B cell (primary cell): ENCODE results near the gene TMEM150A. TPM values are rescaled to one million over a fixed set of nuclear protein-coding genes. Genes with fewer than 3 reads are reported as not detected.

Experiments
- ATAC-seq: fragments of 200-7000 bp; cut with Tn5 transposase; one replicate; pipeline ENCODE4 v1.10.0; 2021; ENCODE audit warnings: low read depth, mild to moderate bottlenecking, moderate number of reproducible peaks, moderate library complexity
- CTCF ChIA-PET: fragments of 350-600 bp; sonication (Branson Sonifier 250); formaldehyde crosslinking; loops from one replicate; lab custom pipeline; 2021; ENCODE audit warnings: antibody characterized with exemption, inconsistent platforms; lab: Charles Lee
- POLR2A ChIA-PET: fragments of 350-600 bp; sonication (Branson Sonifier 250); formaldehyde crosslinking; loops from one replicate; lab custom pipeline; 2021; ENCODE audit warnings: antibody characterized with exemption; lab: Charles Lee
- DNase-seq: peaks from one replicate; pipeline ENCODE4 v3.0.0; 2013
- H2AFZ ChIP-seq: 2 replicates; pipeline ENCODE4 v1.6.1; 2012; ENCODE audit warnings: mild to moderate bottlenecking, low read depth, low read length; ENCODE audit not compliant: insufficient read depth, poor library complexity, severe bottlenecking
- H3K27ac ChIP-seq, 2 donors: 1 replicate in 1 of 2; 2 replicates in 1 of 2; pipeline ENCODE4 v1.5.1; 2012 to 2013; ENCODE audit warnings: low read length in 2 of 2, mild to moderate bottlenecking in 2 of 2, moderate library complexity in 1 of 2
- H3K27me3 ChIP-seq, 4 experiments: fragments of 200-600 bp in 1 of 4; sonication (generic) in 1 of 4; replicated peaks in 1 of 4; 1 replicate in 2 of 4; 2 replicates in 2 of 4; pipeline versions ENCODE4 v1.6.1 to v1.7.0; 2013 to 2016; ENCODE audit warnings: low read length in 3 of 4, mild to moderate bottlenecking in 2 of 4, mixed read lengths in 1 of 4, moderate library complexity in 1 of 4; ENCODE audit not compliant: insufficient read depth in 4 of 4, control insufficient read depth in 3 of 4; ENCODE audit errors: control extremely low read depth in 1 of 4
- H3K36me3 ChIP-seq, 2 experiments: replicated peaks in 1 of 2; 1 replicate in 1 of 2; 2 replicates in 1 of 2; pipeline versions ENCODE4 v1.6.1 to v1.7.1; 2013; ENCODE audit warnings: low read length in 1 of 2; ENCODE audit not compliant: insufficient read depth in 2 of 2, control insufficient read depth in 1 of 2; ENCODE audit errors: control extremely low read depth in 1 of 2, extremely low read depth in 1 of 2
- H3K4me1 ChIP-seq, 2 donors: fragments of 200-600 bp in 1 of 2; sonication (generic) in 1 of 2; 1 replicate in 1 of 2; 2 replicates in 1 of 2; pipeline versions ENCODE4 v1.5.1 to v1.6.1; 2013 to 2017; ENCODE audit warnings: low read length in 2 of 2; ENCODE audit not compliant: control insufficient read depth in 2 of 2, insufficient read depth in 2 of 2
- H3K4me2 ChIP-seq: replicated peaks from 2 replicates; pipeline ENCODE3; 2012; ENCODE audit warnings: mild to moderate bottlenecking, low read depth, low read length; ENCODE audit not compliant: poor library complexity, severe bottlenecking
- H3K4me3 ChIP-seq, 5 experiments: fragments of 200-600 bp in 1 of 5; sonication (generic) in 1 of 5; 1 replicate in 3 of 5; 2 replicates in 2 of 5; pipeline versions ENCODE4 v1.5.1 to v1.7.0; 2011 to 2016; ENCODE audit warnings: low read length in 4 of 5, mild to moderate bottlenecking in 4 of 5, low read depth in 2 of 5, control low read depth in 1 of 5, moderate library complexity in 1 of 5; ENCODE audit not compliant: insufficient read depth in 1 of 5; ENCODE audit errors: control extremely low read depth in 1 of 5, extremely low read depth in 1 of 5
- H3K79me2 ChIP-seq: fragments of 200-600 bp; sonication (generic); one replicate; pipeline ENCODE4 v1.6.0; 2016; ENCODE audit warnings: low read length; ENCODE audit not compliant: control insufficient read depth, insufficient read depth
- H3K9ac ChIP-seq: fragments of 200-600 bp; sonication (generic); 2 replicates; pipeline ENCODE4 v1.6.1; 2017; ENCODE audit warnings: mild to moderate bottlenecking, low read length, moderate library complexity
- H3K9me3 ChIP-seq, 3 donors: one replicate each; pipeline versions ENCODE4 v1.6.1 to v1.7.1; 2013; ENCODE audit warnings: low read length in 2 of 3; ENCODE audit not compliant: control insufficient read depth in 2 of 3, insufficient read depth in 1 of 3; ENCODE audit errors: control extremely low read depth in 1 of 3
- H4K20me1 ChIP-seq: 2 replicates; pipeline ENCODE4 v1.6.0; 2012; ENCODE audit warnings: mild to moderate bottlenecking, low read length; ENCODE audit not compliant: insufficient read depth, control insufficient read depth, poor library complexity, severe bottlenecking
- H3K27ac Mint-ChIP-seq: one replicate; pipeline ENCODE4 v1.8.0; 2021; ENCODE audit warnings: mixed read lengths
- H3K27me3 Mint-ChIP-seq: one replicate; pipeline ENCODE4 v1.8.0; 2021; ENCODE audit warnings: mixed read lengths
- H3K4me1 Mint-ChIP-seq: one replicate; pipeline ENCODE4 v1.8.0; 2021; ENCODE audit warnings: mixed read lengths
- H3K4me3 Mint-ChIP-seq: one replicate; pipeline ENCODE4 v1.8.0; 2021; ENCODE audit warnings: mixed read lengths
- H3K9me3 Mint-ChIP-seq: one replicate; pipeline ENCODE4 v1.8.0; 2022; ENCODE audit warnings: mixed read lengths; ENCODE audit not compliant: insufficient read depth
- CTCF ChIP-seq: fragments of 200-600 bp; IDR thresholded peaks from one replicate; pipeline ENCODE4 v1.8.0; 2022; ENCODE audit warnings: antibody characterized with exemption, mild to moderate bottlenecking
- EZH2 ChIP-seq: IDR thresholded peaks from 2 replicates; pipeline ENCODE4 v1.6.1; 2012; ENCODE audit warnings: borderline replicate concordance, low read depth, mild to moderate bottlenecking, moderate library complexity, low read length; ENCODE audit not compliant: insufficient read depth, poor library complexity, severe bottlenecking
- WGBS: methylation state at CpG from one replicate; pipeline ENCODE4 v1.1.5; 2013; ENCODE audit warnings: missing lambda C conversion rate; ENCODE audit not compliant: insufficient coverage; 5-methylcytosine and 5-hydroxymethylcytosine counted together
- intact Hi-C: fragments of 100-400 bp; cut with micrococcal nuclease; formaldehyde crosslinking; loops from one replicate; pipeline ENCODE4 v1.10.0; 2022
- polyA plus RNA-seq: library from polyadenylated mRNA; depleted of rRNA; stranded (reverse); fragments of >200 nt; gene quantifications from 2 replicates; pipeline ENCODE4 v1.2.3, GENCODE V29; 2012
- total RNA-seq, 2 donors: library from RNA; stranded (reverse); fragments of 120-200 nt in 1 of 2; gene quantifications; 1 replicate in 1 of 2; 2 replicates in 1 of 2; pipeline versions ENCODE4 v1.2.3 to v1.2.4, GENCODE V29; 2013 to 2022

The TMEM150A gene
- total and polyA plus RNA-seq, 2 donors (not counting 1 experiment from before 2014, with no cell fraction given): 23.0 to 26.4 TPM

GRCh38 chr2:85577386-85578242 is 24.9 kb downstream of the TMEM150A start, which contains the start of gene VAMP8:
Gene VAMP8 (plus strand): TSS chr2:85577586. CDS start chr2:85577647, 61 bp downstream.
- ATAC-seq (peak; percentile 67), DNase-seq (peak; percentile 68)
- WGBS: 2% methylated on average over 16 of the region's 19 CpGs
- Histone ChIP-seq H3K4me3 (peak within 1 kb of the TSS; percentile 50 to 97 (median 70)), H2AFZ (peak within 1 kb of the TSS; percentile 87), H3K4me2 (peak within 1 kb of the TSS; percentile 96), H3K27ac (peak within 1 kb of the TSS; percentile 70 to 87), H3K27me3 (no peaks in the 10 kb centered on the region), H3K4me1 (peaks cover 20 to 36% of the 10 kb centered on the region in 2 donors), H3K9me3 (no peaks in the 10 kb centered on the region), H3K36me3 (peaks cover 0 to 22% of the 10 kb centered on the region in 2 experiments), H4K20me1 (peaks cover 7% of the 10 kb centered on the region), H3K79me2 (peaks cover 37% of the 10 kb centered on the region), H3K9ac (peak within 1 kb of the TSS; percentile 91)
- Mint-ChIP-seq H3K4me1 (peaks cover 37% of the 10 kb centered on the region), H3K4me3 (peak within 1 kb of the TSS; percentile 93), H3K27me3 (no peaks in the 10 kb centered on the region), H3K27ac (peak within 1 kb of the TSS; percentile 96), H3K9me3 (no peaks in the 10 kb centered on the region)
- no peak for TF ChIP-seq EZH2
- TF ChIP-seq CTCF: no peak
- ChIA-PET POLR2A (interaction anchor here (0.6 to 2.1 kb wide), 6 partner anchors 10 to 219 kb away, joined by 3 to 13 read pairs (median 4); partner anchors contain the start of gene RNF181), CTCF (interaction anchor here (0.5 to 1.4 kb wide), 4 partner anchors 26 to 277 kb away, joined by 3 to 8 read pairs (median 4); no protein-coding TSS in a partner anchor)
- intact Hi-C loops: loop anchor here (1.0 kb wide), 4 partner anchors 16 to 35 kb away; partner anchors contain the start of genes C2orf68, GGCX, RNF181 and TMEM150A
